Ovary (tissue), 9 donors: ENCODE results near the gene CROCC. TPM values are rescaled to one million over a fixed set of nuclear protein-coding genes. Genes with fewer than 3 reads are reported as not detected.

Experiments used
- DNase-seq, 5 donors: peaks; one replicate each; pipeline ENCODE4 v3.0.0-alpha.2; 2019 to 2020
- H3K27ac ChIP-seq, 2 donors: fragments of 200-600 bp; one replicate each; pipeline versions ENCODE4 v1.5.1 to v1.8.0; 2019 to 2022
- H3K27me3 ChIP-seq: fragments of 200-600 bp; one replicate; pipeline ENCODE4 v1.8.0; 2022
- H3K36me3 ChIP-seq: fragments of 200-600 bp; sonication (generic); one replicate; pipeline ENCODE4 v1.5.1; 2019
- H3K4me1 ChIP-seq: one replicate; pipeline ENCODE4 v1.8.1; 2013; ENCODE audit warnings: mild to moderate bottlenecking, moderate library complexity; ENCODE audit not compliant: insufficient read depth
- H3K4me3 ChIP-seq: fragments of 200-600 bp; sonication (generic); one replicate; pipeline ENCODE4 v1.5.1; 2017
- H3K9me3 ChIP-seq, 2 donors: fragments of 200-600 bp in 1 of 2; sonication (generic) in 1 of 2; one replicate each; pipeline versions ENCODE4 v1.5.1 to v1.8.1; 2013 to 2019; ENCODE audit warnings: mild to moderate bottlenecking in 1 of 2, moderate library complexity in 1 of 2
- EP300 ChIP-seq: sonication (generic); formaldehyde crosslinking; IDR thresholded peaks from one replicate; pipeline ENCODE4 v1.6.1; 2017; ENCODE audit warnings: antibody characterized with exemption
- POLR2A ChIP-seq: fragments of 450-650 bp; IDR thresholded peaks from one replicate; pipeline ENCODE4 v1.6.1; 2017; ENCODE audit warnings: antibody characterized with exemption, mild to moderate bottlenecking, moderate library complexity
- whole genome bisulfite sequencing, 3 donors: extraction: QIAGEN DNeasy Blood & Tissue Kit in 1 of 3; methylation state at CpG; one replicate each; pipeline versions ENCODE4 v1.1.5 to v1.1.7; 2013 to 2017; 5-methylcytosine and 5-hydroxymethylcytosine counted together
- intact Hi-C, 4 donors: fragments of 100-400 bp; cut with DNase I; formaldehyde crosslinking; loops; one replicate each; pipeline versions ENCODE4 v1.11.0 to v1.15.1; 2022 to 2023
- polyA plus RNA-seq, 2 donors: library from polyadenylated mRNA; stranded (reverse); fragments of 200-250 nt in 1 of 2; fragments of 350-450 nt in 1 of 2; fragmentation: Illumina TruSeq in 1 of 2; extraction: RNeasy Lipid Tissue Mini Kit (QIAGEN cat#74804) in 1 of 2; gene quantifications; one replicate each; pipeline ENCODE4 v1.2.3, GENCODE V29; 2013 to 2014
- total RNA-seq, 7 donors: library from RNA; depleted of rRNA in 2 of 7; stranded (reverse); fragments of >200 nt in 2 of 7; fragmentation: NEBNext Ultra II Directional in 3 of 7; extraction: Animal tissue kit (Norgen Biotek cat#: 25700) in 3 of 7; gene quantifications; one replicate each; pipeline versions ENCODE4 v1.1.0 to v1.2.4, GENCODE V29; 2016 to 2023
- TF ChIP-seq, protein P1 (sequence below), 3 donors: fragments of 450-650 bp in 2 of 3; fragments of 200-600 bp in 1 of 3; IDR thresholded peaks; one replicate each; pipeline versions ENCODE4 v1.5.1 to v1.8.0; 2016 to 2022; ENCODE audit warnings: antibody characterized with exemption in 3 of 3, mild to moderate bottlenecking in 1 of 3
- donor health status: DM: no; HTN: no; CAD: no; lungs with moderate emphysema.
- donor health status: DM: no; HTN: no; CAD: no.
- donor health status: Bipolar disorder and iron deficiency.
- donor health status: DM: yes; HTN: yes; CAD: no.
- donor health status: DM: no; HTN: no; CAD: no.
- donor health status: DM: yes; HTN: yes; CAD: no.

The CROCC gene
- total and polyA plus RNA-seq, 9 donors, result 1.7 to 49.1 (median 33.6) TPM

DNA sequence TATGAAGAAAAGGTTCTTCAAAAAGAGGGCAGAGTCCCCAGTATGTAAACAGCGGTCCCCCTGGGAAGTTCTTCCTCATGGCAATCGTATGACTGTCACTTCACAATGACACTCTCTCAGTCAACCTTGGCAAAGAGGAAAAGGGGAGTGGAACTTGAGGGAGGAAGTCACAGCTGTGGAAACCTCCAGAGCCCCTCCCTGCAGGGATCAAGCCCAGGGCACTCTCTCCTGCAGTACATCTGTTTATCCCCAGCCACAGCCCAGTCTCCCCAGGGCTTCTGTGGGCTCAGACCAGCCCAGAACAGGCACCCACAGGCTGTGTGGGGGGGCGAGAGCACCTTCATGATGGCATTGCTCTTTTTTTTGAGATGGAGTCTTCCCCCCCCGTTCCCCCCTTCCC is 88.0 kb downstream of the CROCC start:
- no peak for DNase-seq
- intact Hi-C loops, result no loop called here
- Histone ChIP-seq H3K27me3 (no peaks in the 10 kb centered on the region), H3K9me3 (no peaks in the 10 kb centered on the region), H3K4me1 (peaks cover 12% of the 10 kb centered on the region), H3K27ac (no peak overlapping the region), H3K36me3 (no peaks in the 10 kb centered on the region), H3K4me3 (no peak overlapping the region)
- 64 to 92% (median 85%) methylated on average over 4 of the region's 4 CpGs for WGBS, 3 donors
- TF ChIP-seq POLR2A (no peak), EP300 (no peak)
- TF ChIP-seq, protein P1, sequence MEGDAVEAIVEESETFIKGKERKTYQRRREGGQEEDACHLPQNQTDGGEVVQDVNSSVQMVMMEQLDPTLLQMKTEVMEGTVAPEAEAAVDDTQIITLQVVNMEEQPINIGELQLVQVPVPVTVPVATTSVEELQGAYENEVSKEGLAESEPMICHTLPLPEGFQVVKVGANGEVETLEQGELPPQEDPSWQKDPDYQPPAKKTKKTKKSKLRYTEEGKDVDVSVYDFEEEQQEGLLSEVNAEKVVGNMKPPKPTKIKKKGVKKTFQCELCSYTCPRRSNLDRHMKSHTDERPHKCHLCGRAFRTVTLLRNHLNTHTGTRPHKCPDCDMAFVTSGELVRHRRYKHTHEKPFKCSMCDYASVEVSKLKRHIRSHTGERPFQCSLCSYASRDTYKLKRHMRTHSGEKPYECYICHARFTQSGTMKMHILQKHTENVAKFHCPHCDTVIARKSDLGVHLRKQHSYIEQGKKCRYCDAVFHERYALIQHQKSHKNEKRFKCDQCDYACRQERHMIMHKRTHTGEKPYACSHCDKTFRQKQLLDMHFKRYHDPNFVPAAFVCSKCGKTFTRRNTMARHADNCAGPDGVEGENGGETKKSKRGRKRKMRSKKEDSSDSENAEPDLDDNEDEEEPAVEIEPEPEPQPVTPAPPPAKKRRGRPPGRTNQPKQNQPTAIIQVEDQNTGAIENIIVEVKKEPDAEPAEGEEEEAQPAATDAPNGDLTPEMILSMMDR (IDR thresholded peaks at IDR 0.05), result no peak

DNA sequence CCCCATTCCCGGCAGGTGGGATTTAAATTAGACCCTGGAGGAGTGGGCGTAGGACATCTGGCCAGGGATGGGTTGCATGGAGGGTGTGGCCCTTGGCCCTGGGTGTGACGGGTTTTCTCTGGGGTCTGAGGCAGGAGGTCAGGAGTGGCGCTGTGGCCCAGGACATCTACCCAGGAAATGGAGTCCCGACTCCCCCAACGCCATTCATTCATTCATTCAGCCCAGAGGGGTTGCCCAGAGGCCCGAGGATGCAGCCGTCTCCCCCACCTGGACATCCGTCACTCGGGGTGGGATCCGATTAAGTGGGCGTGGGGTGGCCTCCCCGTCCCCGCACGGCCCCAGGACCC is 89.3 kb downstream of the CROCC start:
- H3K9me3 ChIP-seq, result no peaks in the 10 kb centered on the region
- WGBS, 3 donors, result 2 to 8% (median 2%) methylated on average over 6 to 15 of the region's 15 CpGs
- no peak overlapping the region for H3K27ac ChIP-seq
- TF ChIP-seq EP300 (no peak), POLR2A (no peak)
- TF ChIP-seq, protein P1 (IDR thresholded peaks at IDR 0.05), result no peak
- intact Hi-C loops, result no loop called here
- DNase-seq, result no peak
- no peaks in the 10 kb centered on the region for H3K36me3 ChIP-seq
- peaks cover 12% of the 10 kb centered on the region for H3K4me1 ChIP-seq
- H3K27me3 ChIP-seq, result no peaks in the 10 kb centered on the region
- peak overlapping the region; percentile 62 for H3K4me3 ChIP-seq

DNA sequence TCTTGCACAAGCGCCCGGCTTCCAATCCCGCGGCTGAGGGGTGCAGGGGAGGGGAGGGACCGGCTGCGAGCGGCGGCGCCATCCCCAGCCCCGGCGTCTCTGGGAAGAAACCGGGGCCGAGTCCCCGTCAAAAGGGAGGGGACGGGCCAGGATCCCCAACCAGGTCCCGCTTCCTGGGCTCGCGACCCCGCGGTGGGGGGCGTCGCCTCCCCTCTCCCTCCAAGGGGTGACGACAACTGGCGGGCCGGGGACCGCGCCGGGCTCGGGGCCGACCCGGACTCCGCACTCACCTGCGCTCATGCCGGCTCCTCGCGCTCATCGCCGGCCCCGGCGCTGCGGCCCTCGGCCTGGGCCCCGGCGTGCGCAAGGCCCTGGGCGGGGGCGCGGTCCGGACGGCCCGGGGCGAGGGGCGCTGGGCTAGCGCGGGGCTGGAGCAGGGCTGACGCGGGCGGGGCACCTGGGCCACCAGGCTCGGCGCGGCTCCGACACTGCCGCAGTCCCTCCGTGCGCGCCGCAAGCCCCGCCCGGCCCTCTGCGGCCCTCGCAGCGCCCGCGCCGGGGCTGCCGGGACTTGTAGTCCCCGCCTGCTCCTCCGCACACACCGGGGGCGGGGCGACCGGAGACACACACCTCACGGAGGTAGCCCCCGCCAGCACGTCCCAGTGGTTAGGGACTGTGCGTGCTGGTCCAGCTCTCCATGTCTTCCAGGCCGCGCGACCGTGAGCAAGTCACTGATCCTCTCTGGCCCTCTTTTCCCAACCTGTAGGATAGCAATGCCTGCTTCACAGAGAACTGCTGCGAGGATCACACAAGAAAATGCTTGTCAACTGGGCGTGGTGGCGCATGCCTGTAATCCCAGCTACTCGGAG is 89.9 kb downstream of the CROCC start, which contains the start of gene ATP13A2:
Gene ATP13A2, minus strand, starts transcription at position 490 of the 869 bp plus-strand sequence. Its CDS starts 190 bp downstream, at position 300.
- Histone ChIP-seq H3K9me3 (no peaks in the 10 kb centered on the region), H3K27ac (peak within 1 kb of the TSS in 1 of 2 donors; percentile 46), H3K4me3 (peak within 1 kb of the TSS; percentile 62), H3K36me3 (no peaks in the 10 kb centered on the region), H3K4me1 (peaks cover 12% of the 10 kb centered on the region), H3K27me3 (no peaks in the 10 kb centered on the region)
- intact Hi-C loops, result no loop called here
- DNase-seq, result peak; percentile 56 to 79 (median 70)
- WGBS, 3 donors, result 1 to 2% (median 1%) methylated on average over 55 to 94 of the region's 94 CpGs
- TF ChIP-seq POLR2A, result no peak

DNA sequence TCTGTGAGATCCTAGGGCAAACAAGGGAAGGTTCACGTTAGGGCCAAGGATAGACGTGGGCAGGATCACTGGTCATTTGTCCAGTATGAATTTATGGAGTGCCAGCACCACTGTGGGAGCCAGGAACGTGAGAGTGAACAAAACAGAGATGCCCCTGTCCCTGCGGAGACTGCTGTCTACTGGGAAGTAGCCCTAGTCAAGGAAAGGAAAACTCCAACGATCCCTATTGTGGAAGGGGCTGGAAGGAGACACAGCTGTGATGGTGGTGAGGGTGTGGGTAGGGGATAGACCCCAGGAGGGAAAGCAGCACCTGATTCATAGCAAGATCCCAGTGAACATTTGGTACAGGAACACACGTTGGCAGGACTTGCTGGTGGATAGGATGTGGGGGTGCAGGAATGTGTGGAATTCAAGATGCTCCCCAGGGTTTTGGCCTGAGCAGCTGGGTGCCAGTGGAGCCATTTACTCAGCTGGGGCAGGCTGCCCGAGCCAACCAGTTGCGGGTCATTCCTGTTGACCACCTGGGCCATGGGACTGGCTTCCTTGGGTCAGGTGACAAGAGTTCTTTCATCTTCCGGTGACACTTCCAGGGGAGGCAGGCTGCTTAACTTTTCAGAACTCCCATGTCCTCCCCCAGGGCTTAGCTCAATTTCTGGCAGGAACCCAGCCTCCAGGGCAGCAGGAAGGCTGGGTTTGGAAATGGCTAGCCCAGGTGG is 91.2 kb downstream of the CROCC start:
- no peak overlapping the region for H3K27ac ChIP-seq
- H3K36me3 ChIP-seq, result no peaks in the 10 kb centered on the region
- 54 to 68% (median 56%) methylated on average over 9 of the region's 9 CpGs for WGBS, 3 donors
- TF ChIP-seq EP300 (no peak), POLR2A (no peak)
- TF ChIP-seq, protein P1 (IDR thresholded peaks at IDR 0.05), result no peak
- no peaks in the 10 kb centered on the region for H3K9me3 ChIP-seq
- no peak overlapping the region for H3K4me3 ChIP-seq
- peaks cover 12% of the 10 kb centered on the region for H3K4me1 ChIP-seq
- no peaks in the 10 kb centered on the region for H3K27me3 ChIP-seq
- DNase-seq, result peak in 1 of 5 donors; percentile 35
- intact Hi-C loops, result no loop called here
